H54 (cell line): ENCODE data around the gene WDR41.
A peak's percentile ranks its signal among the peaks of the same experiment; 100 is the strongest.
"Not testable (repeated sequence)": the region's sequence is repeated elsewhere in the genome, so short reads cannot be mapped to it uniquely, and the experiment has no call there.

ENCODE experiments used
- DNase-seq: peaks from one replicate; pipeline ENCODE4 v3.0.0; 2011; ENCODE audit warnings: low spot score, mixed read lengths; ENCODE audit not compliant: insufficient read length
- FAIRE-seq: peaks from 3 replicates; lab custom pipeline; 2011; peaks lifted over from hg19 to GRCh38; lab: Jason Lieb, UNC
- POLR2A ChIP-seq: IDR thresholded peaks from 2 replicates; pipeline ENCODE4 v1.6.1; 2011; ENCODE audit warnings: low read depth, mild to moderate bottlenecking, low read length

WDR41 gene

GRCh38 chr5:77491783-77492652 is at the start of gene WDR41:
Gene WDR41, minus strand, starts transcription at chr5:77492316. Its CDS starts 96 bp downstream, at chr5:77492220.
- FAIRE-seq (peak; percentile 76), DNase-seq (peak; percentile 82)
- peak; percentile 77 for TF ChIP-seq POLR2A

- FAIRE-seq (no peak), DNase-seq (no peak)
Observed at GRCh38 chr5:77531297-77531696, 39.2 kb upstream of the WDR41 start.

GRCh38 chr5:77518304-77518703 is 26.2 kb upstream of the WDR41 start:
- TF ChIP-seq POLR2A = no peak
- no peak for DNase-seq
- no peak for FAIRE-seq

More at GRCh38 chr5:77531297-77531696, 39.2 kb upstream of the WDR41 start:
- TF ChIP-seq POLR2A = no peak

- TF ChIP-seq POLR2A = no peak
- DNase-seq = no peak
- no peak for FAIRE-seq
Observed at GRCh38 chr5:77514457-77514856, 22.3 kb upstream of the WDR41 start.

GRCh38 chr5:77513321-77513720 is 21.2 kb upstream of the WDR41 start:
- no peak for TF ChIP-seq POLR2A
- no peak for DNase-seq
- no peak for FAIRE-seq

GRCh38 chr5:77501132-77501531 is 9.0 kb upstream of the WDR41 start:
- DNase-seq, FAIRE-seq: not testable (repeated sequence)

GRCh38 chr5:77499973-77500372 is 7.9 kb upstream of the WDR41 start:
- no peak for TF ChIP-seq POLR2A
- FAIRE-seq (no peak), DNase-seq (no peak)

GRCh38 chr5:77499441-77499840 is 7.3 kb upstream of the WDR41 start:
- no peak for TF ChIP-seq POLR2A
- no peak for DNase-seq
- FAIRE-seq = no peak

- no peak for TF ChIP-seq POLR2A
- FAIRE-seq (no peak), DNase-seq (no peak)
Observed at GRCh38 chr5:77498952-77499351, 6.8 kb upstream of the WDR41 start.

GRCh38 chr5:77494935-77495334 is 2.8 kb upstream of the WDR41 start:
- FAIRE-seq = no peak
- DNase-seq = no peak
- no peak for TF ChIP-seq POLR2A

GRCh38 chr5:77492653-77493000 is 511 bp upstream of the WDR41 start:
- no peak for TF ChIP-seq POLR2A
- no peak for DNase-seq
- peak; percentile 11 for FAIRE-seq

- not testable (repeated sequence) for DNase-seq, FAIRE-seq
Observed at GRCh38 chr5:77490741-77491344, 1.3 kb downstream of the WDR41 start.

- no peak for TF ChIP-seq POLR2A
- no peak for DNase-seq
- no peak for FAIRE-seq
Observed at GRCh38 chr5:77486344-77486962, 5.7 kb downstream of the WDR41 start.

- TF ChIP-seq POLR2A = no peak
- DNase-seq (no peak), FAIRE-seq (no peak)
Observed at GRCh38 chr5:77483682-77484081, 8.4 kb downstream of the WDR41 start.

- not testable (repeated sequence) for DNase-seq, FAIRE-seq
Observed at GRCh38 chr5:77475041-77475440, 17.1 kb downstream of the WDR41 start.

GRCh38 chr5:77468875-77469274 is 23.2 kb downstream of the WDR41 start:
- not testable (repeated sequence) for DNase-seq

More at GRCh38 chr5:77468875-77469274, 23.2 kb downstream of the WDR41 start:
- FAIRE-seq = not testable (repeated sequence)
